SK-N-SH (cell line): ENCODE data around the gene S1PR5. TPM values are rescaled to one million over a fixed set of nuclear protein-coding genes. Genes with fewer than 3 reads are reported as not detected.

ENCODE experiments used
- CTCF ChIA-PET: fragments of 300-600, 350-600 bp; formaldehyde crosslinking; extraction: SDS; loops from one replicate; lab custom pipeline; 2021; lab: Yijun Ruan, JAX
- POLR2A ChIA-PET: fragments of 350-600 bp; sonication (Branson Sonifier 250); formaldehyde crosslinking; extraction: SDS; loops from one replicate; lab custom pipeline; 2020; ENCODE audit warnings: antibody characterized with exemption, inconsistent platforms; lab: Yijun Ruan, JAX
- DNase-seq: peaks from one replicate; pipeline ENCODE4 v3.0.0; 2012
- H2AFZ ChIP-seq: fragments of 200-600 bp; sonication (generic); 2 replicates; pipeline ENCODE4 v1.8.1; 2016; ENCODE audit warnings: antibody characterized with exemption, mild to moderate bottlenecking, low read depth
- H3F3A ChIP-seq: fragments of 200-600 bp; sonication (generic); replicated peaks from 2 replicates; pipeline ENCODE3; 2016; ENCODE audit warnings: antibody characterized with exemption, mild to moderate bottlenecking; ENCODE audit not compliant: insufficient read depth
- H3K27ac ChIP-seq, 2 experiments: fragments of 200-500 bp in 1 of 2; fragments of 200-600 bp in 1 of 2; sonication (Bioruptor generic) in 1 of 2; sonication (generic), shearing (Covaris generic) in 1 of 2; 2 replicates each; pipeline versions ENCODE4 v1.5.1 to v1.6.1; 2014 to 2016; ENCODE audit warnings: low read depth in 2 of 2, inconsistent platforms in 1 of 2, low read length in 1 of 2, mild to moderate bottlenecking in 1 of 2, mixed read lengths in 1 of 2
- H3K27me3 ChIP-seq: fragments of 200-600 bp; sonication (generic), shearing (Covaris generic); 2 replicates; pipeline ENCODE4 v1.6.1; 2016; ENCODE audit warnings: mixed run types; ENCODE audit not compliant: insufficient read depth
- H3K36me3 ChIP-seq, 2 experiments: fragments of 200-500 bp in 1 of 2; fragments of 200-600 bp in 1 of 2; sonication (Bioruptor generic) in 1 of 2; sonication (generic) in 1 of 2; replicated peaks in 1 of 2; 2 replicates each; pipeline versions ENCODE3 to v1.5.1; 2014 to 2016; ENCODE audit warnings: low read length in 1 of 2, mild to moderate bottlenecking in 1 of 2; ENCODE audit not compliant: insufficient read depth in 2 of 2, control insufficient read depth in 1 of 2
- H3K4me1 ChIP-seq, 2 experiments: fragments of 200-500 bp in 1 of 2; fragments of 200-600 bp in 1 of 2; sonication (Bioruptor generic) in 1 of 2; sonication (generic), shearing (Covaris generic) in 1 of 2; 2 replicates each; pipeline versions ENCODE4 v1.5.1 to v1.6.1; 2014 to 2016; ENCODE audit warnings: low read depth in 1 of 2, low read length in 1 of 2, mixed run types in 1 of 2; ENCODE audit not compliant: insufficient read depth in 2 of 2, control insufficient read depth in 1 of 2
- H3K4me2 ChIP-seq: fragments of 200-600 bp; sonication (generic), shearing (Covaris generic); 2 replicates; pipeline ENCODE4 v1.6.1; 2017; ENCODE audit warnings: mixed run types
- H3K4me3 ChIP-seq, 2 experiments: fragments of 200-500 bp in 1 of 2; fragments of 200-600 bp in 1 of 2; sonication (Bioruptor generic) in 1 of 2; sonication (generic), shearing (Covaris generic) in 1 of 2; 2 replicates each; pipeline versions ENCODE4 v1.5.1 to v1.8.1; 2014 to 2016; ENCODE audit warnings: low read depth in 2 of 2, inconsistent platforms in 1 of 2, low read length in 1 of 2, mild to moderate bottlenecking in 1 of 2, mixed read lengths in 1 of 2, moderate library complexity in 1 of 2
- H3K79me2 ChIP-seq: fragments of 200-600 bp; sonication (generic); 2 replicates; pipeline ENCODE4 v1.8.1; 2017; ENCODE audit warnings: mild to moderate bottlenecking; ENCODE audit not compliant: insufficient read depth
- H3K9ac ChIP-seq: fragments of 200-600 bp; sonication (generic); 2 replicates; pipeline ENCODE4 v1.6.1; 2017; ENCODE audit warnings: mixed run types
- H3K9me2 ChIP-seq: fragments of 200-600 bp; sonication (generic); 2 replicates; pipeline ENCODE4 v1.6.1; 2017; ENCODE audit warnings: mixed run types
- H3K9me3 ChIP-seq: fragments of 200-600 bp; sonication (generic); 2 replicates; pipeline ENCODE4 v1.6.1; 2017; ENCODE audit warnings: mixed run types, mild to moderate bottlenecking, moderate library complexity
- H4K20me1 ChIP-seq: fragments of 200-600 bp; sonication (generic); 2 replicates; pipeline ENCODE4 v1.6.1; 2017; ENCODE audit warnings: mild to moderate bottlenecking, mixed run types; ENCODE audit not compliant: insufficient read depth
- FOSL2 ChIP-seq: IDR thresholded peaks from 2 replicates; pipeline ENCODE4 v1.4.0; 2012; ENCODE audit warnings: low read depth, mild to moderate bottlenecking, moderate library complexity, borderline replicate concordance
- FOXJ3 ChIP-seq: sonication (generic); formaldehyde crosslinking; IDR thresholded peaks from 2 replicates; pipeline ENCODE4 v1.5.1; 2020; ENCODE audit warnings: mild to moderate bottlenecking, missing genetic modification reagents
- GATA2 ChIP-seq: sonication (generic); formaldehyde crosslinking; IDR thresholded peaks from 2 replicates; pipeline ENCODE4 v1.5.0; 2020; ENCODE audit warnings: mild to moderate bottlenecking, missing genetic modification reagents
- MEF2A ChIP-seq: IDR thresholded peaks from 2 replicates; pipeline ENCODE4 v1.4.0; 2012; ENCODE audit warnings: low read depth, borderline replicate concordance
- MXI1 ChIP-seq: IDR thresholded peaks from 2 replicates; pipeline ENCODE4 v1.6.1; 2012; ENCODE audit warnings: mild to moderate bottlenecking, low read depth, low read length, improper control_type of control experiment
- RAD21 ChIP-seq: IDR thresholded peaks from 2 replicates; pipeline ENCODE4 v1.6.1; 2012; ENCODE audit warnings: mild to moderate bottlenecking, low read length
- RCOR1 ChIP-seq: fragments of 150-350 bp; IDR thresholded peaks from 2 replicates; pipeline ENCODE4 v1.6.1; 2017; ENCODE audit warnings: antibody characterized with exemption, low read length
- SIN3A ChIP-seq: IDR thresholded peaks from 2 replicates; pipeline ENCODE4 v1.6.1; 2012; ENCODE audit warnings: low read depth, mild to moderate bottlenecking, low read length, moderate library complexity, borderline replicate concordance
- TAF1 ChIP-seq: IDR thresholded peaks from 2 replicates; pipeline ENCODE4 v1.6.1; 2012; ENCODE audit warnings: low read depth, mild to moderate bottlenecking, low read length, moderate library complexity, borderline replicate concordance
- whole genome bisulfite sequencing: methylation state at CpG from one replicate; pipeline ENCODE4 v1.1.6; 2017; ENCODE audit warnings: low lambda C conversion rate; 5-methylcytosine and 5-hydroxymethylcytosine counted together
- polyA plus RNA-seq, 3 experiments: library from polyadenylated mRNA; depleted of rRNA; stranded (reverse); fragments of >200 nt; gene quantifications; 2 replicates each; pipeline ENCODE4 v1.2.3, GENCODE V29; 2012
- TF ChIP-seq, protein P1 (sequence below): IDR thresholded peaks from 2 replicates; pipeline ENCODE4 v1.4.0; 2012; ENCODE audit warnings: low read depth, borderline replicate concordance
- TF ChIP-seq, protein P2 (sequence below): fragments of 200-600 bp; sonication (generic); IDR thresholded peaks from 2 replicates; pipeline ENCODE4 v1.6.1; 2017; ENCODE audit warnings: antibody characterized with exemption, mild to moderate bottlenecking, moderate library complexity
- TF ChIP-seq, protein P3 (sequence below): fragments of 150-350 bp; IDR thresholded peaks from 2 replicates; pipeline ENCODE4 v1.6.1; 2016; ENCODE audit warnings: mild to moderate bottlenecking, low read depth, low read length
- TF ChIP-seq, protein P4 (sequence below): fragments of 150-350 bp; IDR thresholded peaks from 2 replicates; pipeline ENCODE4 v1.6.1; 2017; ENCODE audit warnings: antibody characterized with exemption, low read length, low read depth, borderline replicate concordance
- TF ChIP-seq, protein P5 (sequence below): IDR thresholded peaks from 2 replicates; pipeline ENCODE4 v1.4.0; 2012; ENCODE audit warnings: low read depth, borderline replicate concordance
- TF ChIP-seq, protein P6 (sequence below): IDR thresholded peaks from 2 replicates; pipeline ENCODE4 v1.4.0; 2012; ENCODE audit warnings: low read depth

Gene S1PR5
- polyA plus RNA-seq, 1 of the 3 experiments (the other 2 are of a cell fraction), result 0.36 TPM

DNA sequence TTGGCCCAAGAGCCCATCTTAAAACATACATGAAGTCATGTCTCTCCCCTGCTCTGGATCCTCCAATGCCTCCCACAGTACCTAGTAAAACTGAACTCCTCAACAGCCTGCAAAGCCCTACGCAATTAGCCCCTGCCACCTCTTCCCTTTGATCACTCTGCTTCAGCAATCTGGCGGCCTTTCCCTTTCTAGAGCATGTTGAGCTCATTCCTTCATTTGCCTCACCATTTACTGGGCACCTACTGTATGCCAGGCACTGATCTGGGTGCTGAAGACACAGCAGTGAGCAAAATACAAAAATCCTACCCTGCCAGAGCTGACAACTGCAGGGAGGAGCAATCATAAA lies 17.0 kb downstream of the S1PR5 start:
- no peak overlapping the region for H3K9ac ChIP-seq
- no peak overlapping the region for H3K4me2 ChIP-seq
- POLR2A ChIA-PET, result no interaction called here
- no peak overlapping the region for H3K4me3 ChIP-seq
- H3K79me2 ChIP-seq, result peaks cover 73% of the 10 kb centered on the region
- CTCF ChIA-PET, result interaction anchor here (1.1 to 1.9 kb wide), 2 partner anchors 10 to 12 kb away, joined by 3 to 10 read pairs; no protein-coding TSS in a partner anchor
- DNase-seq, result no peak
- H3K36me3 ChIP-seq, result peaks cover 8 to 21% of the 10 kb centered on the region in 2 experiments
- TF ChIP-seq, protein P1, sequence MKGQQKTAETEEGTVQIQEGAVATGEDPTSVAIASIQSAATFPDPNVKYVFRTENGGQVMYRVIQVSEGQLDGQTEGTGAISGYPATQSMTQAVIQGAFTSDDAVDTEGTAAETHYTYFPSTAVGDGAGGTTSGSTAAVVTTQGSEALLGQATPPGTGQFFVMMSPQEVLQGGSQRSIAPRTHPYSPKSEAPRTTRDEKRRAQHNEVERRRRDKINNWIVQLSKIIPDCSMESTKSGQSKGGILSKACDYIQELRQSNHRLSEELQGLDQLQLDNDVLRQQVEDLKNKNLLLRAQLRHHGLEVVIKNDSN, result no peak
- TF ChIP-seq, protein P2, sequence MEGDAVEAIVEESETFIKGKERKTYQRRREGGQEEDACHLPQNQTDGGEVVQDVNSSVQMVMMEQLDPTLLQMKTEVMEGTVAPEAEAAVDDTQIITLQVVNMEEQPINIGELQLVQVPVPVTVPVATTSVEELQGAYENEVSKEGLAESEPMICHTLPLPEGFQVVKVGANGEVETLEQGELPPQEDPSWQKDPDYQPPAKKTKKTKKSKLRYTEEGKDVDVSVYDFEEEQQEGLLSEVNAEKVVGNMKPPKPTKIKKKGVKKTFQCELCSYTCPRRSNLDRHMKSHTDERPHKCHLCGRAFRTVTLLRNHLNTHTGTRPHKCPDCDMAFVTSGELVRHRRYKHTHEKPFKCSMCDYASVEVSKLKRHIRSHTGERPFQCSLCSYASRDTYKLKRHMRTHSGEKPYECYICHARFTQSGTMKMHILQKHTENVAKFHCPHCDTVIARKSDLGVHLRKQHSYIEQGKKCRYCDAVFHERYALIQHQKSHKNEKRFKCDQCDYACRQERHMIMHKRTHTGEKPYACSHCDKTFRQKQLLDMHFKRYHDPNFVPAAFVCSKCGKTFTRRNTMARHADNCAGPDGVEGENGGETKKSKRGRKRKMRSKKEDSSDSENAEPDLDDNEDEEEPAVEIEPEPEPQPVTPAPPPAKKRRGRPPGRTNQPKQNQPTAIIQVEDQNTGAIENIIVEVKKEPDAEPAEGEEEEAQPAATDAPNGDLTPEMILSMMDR, result no peak
- TF ChIP-seq MXI1, result no peak
- TF ChIP-seq FOSL2, result no peak
- no peaks in the 10 kb centered on the region for H3K9me2 ChIP-seq
- H3F3A ChIP-seq, result peaks cover 5% of the 10 kb centered on the region
- no peaks in the 10 kb centered on the region for H3K9me3 ChIP-seq
- 93% methylated on average over 2 of the region's 2 CpGs for WGBS
- H4K20me1 ChIP-seq, result peaks cover 8% of the 10 kb centered on the region; the same call in 1 of the 2 replicates
- no peak overlapping the region for H3K27ac ChIP-seq
- no peak overlapping the region for H2AFZ ChIP-seq
- H3K4me1 ChIP-seq, result peaks cover 3 to 4% of the 10 kb centered on the region in 2 experiments; a peak in 1 of 4 replicates
- H3K27me3 ChIP-seq, result no peaks in the 10 kb centered on the region

DNA sequence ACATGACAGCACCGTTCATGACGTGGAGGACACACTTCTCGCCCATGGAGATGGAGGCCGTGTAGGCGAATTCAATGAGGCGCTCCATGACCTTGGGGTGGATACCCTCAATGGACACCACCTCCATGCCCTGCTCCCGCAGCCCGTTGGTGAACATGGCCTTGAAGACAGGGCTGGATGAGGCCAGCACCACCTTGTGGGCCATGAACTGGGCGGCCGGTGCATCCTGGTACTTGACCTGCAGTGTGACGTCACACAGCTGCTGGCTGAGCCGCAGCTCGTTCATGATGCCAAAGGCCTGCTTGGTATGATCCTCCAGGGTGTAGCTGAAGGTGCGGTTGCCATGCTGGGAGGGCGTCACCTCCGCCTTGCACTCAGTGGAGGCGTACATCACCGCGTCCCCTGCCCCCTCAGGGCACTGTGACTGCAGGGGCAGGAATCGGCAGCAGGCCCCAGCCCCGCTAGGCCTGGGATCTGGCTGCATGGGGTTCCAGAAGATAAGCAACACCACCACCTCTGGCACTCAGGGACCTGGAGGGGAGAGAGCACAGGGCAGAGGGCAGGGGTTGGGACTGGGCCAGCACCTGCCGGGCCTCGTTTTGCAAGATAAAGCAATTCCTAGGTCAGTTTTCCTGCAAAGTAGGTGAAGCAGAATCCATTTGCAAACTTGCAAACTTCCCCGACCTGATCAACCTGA lies 17.5 kb downstream of the S1PR5 start:
- Histone ChIP-seq H3K4me1 (peaks cover 3 to 4% of the 10 kb centered on the region in 2 experiments; a peak in 1 of 4 replicates), H3K9me2 (no peaks in the 10 kb centered on the region), H4K20me1 (peaks cover 8% of the 10 kb centered on the region; the same call in 1 of the 2 replicates), H3K9me3 (no peaks in the 10 kb centered on the region), H3K27me3 (no peaks in the 10 kb centered on the region), H3K9ac (no peak overlapping the region), H3K4me2 (no peak overlapping the region), H3K36me3 (peaks cover 8 to 27% of the 10 kb centered on the region in 2 experiments), H3K27ac (no peak overlapping the region), H3K4me3 (no peak overlapping the region), H2AFZ (no peak overlapping the region), H3F3A (no peaks in the 10 kb centered on the region), H3K79me2 (peaks cover 78% of the 10 kb centered on the region)
- POLR2A ChIA-PET, result no interaction called here
- WGBS, result 98% methylated on average over 7 of the region's 24 CpGs
- CTCF ChIA-PET, result interaction anchor here (1.9 kb wide), 1 partner anchor 10 kb away, joined by 10 read pairs; no protein-coding TSS in a partner anchor
- DNase-seq, result no peak
- TF ChIP-seq RAD21 (no peak), SIN3A (no peak), GATA2 (CRISPR knock-in tag) (no peak), MEF2A (no peak), TAF1 (no peak), FOXJ3 (CRISPR knock-in tag) (no peak), RCOR1 (no peak), FOSL2 (no peak)
- TF ChIP-seq, protein P3, sequence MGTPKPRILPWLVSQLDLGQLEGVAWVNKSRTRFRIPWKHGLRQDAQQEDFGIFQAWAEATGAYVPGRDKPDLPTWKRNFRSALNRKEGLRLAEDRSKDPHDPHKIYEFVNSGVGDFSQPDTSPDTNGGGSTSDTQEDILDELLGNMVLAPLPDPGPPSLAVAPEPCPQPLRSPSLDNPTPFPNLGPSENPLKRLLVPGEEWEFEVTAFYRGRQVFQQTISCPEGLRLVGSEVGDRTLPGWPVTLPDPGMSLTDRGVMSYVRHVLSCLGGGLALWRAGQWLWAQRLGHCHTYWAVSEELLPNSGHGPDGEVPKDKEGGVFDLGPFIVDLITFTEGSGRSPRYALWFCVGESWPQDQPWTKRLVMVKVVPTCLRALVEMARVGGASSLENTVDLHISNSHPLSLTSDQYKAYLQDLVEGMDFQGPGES, result no peak
- TF ChIP-seq, protein P2, result no peak
- TF ChIP-seq, protein P4, sequence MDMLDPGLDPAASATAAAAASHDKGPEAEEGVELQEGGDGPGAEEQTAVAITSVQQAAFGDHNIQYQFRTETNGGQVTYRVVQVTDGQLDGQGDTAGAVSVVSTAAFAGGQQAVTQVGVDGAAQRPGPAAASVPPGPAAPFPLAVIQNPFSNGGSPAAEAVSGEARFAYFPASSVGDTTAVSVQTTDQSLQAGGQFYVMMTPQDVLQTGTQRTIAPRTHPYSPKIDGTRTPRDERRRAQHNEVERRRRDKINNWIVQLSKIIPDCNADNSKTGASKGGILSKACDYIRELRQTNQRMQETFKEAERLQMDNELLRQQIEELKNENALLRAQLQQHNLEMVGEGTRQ, result no peak
- TF ChIP-seq, protein P5, sequence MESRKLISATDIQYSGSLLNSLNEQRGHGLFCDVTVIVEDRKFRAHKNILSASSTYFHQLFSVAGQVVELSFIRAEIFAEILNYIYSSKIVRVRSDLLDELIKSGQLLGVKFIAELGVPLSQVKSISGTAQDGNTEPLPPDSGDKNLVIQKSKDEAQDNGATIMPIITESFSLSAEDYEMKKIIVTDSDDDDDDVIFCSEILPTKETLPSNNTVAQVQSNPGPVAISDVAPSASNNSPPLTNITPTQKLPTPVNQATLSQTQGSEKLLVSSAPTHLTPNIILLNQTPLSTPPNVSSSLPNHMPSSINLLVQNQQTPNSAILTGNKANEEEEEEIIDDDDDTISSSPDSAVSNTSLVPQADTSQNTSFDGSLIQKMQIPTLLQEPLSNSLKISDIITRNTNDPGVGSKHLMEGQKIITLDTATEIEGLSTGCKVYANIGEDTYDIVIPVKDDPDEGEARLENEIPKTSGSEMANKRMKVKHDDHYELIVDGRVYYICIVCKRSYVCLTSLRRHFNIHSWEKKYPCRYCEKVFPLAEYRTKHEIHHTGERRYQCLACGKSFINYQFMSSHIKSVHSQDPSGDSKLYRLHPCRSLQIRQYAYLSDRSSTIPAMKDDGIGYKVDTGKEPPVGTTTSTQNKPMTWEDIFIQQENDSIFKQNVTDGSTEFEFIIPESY, result no peak
- TF ChIP-seq, protein P6, sequence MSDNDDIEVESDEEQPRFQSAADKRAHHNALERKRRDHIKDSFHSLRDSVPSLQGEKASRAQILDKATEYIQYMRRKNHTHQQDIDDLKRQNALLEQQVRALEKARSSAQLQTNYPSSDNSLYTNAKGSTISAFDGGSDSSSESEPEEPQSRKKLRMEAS, result no peak
